Activated CD8-positive, alpha-beta memory T cell treated with anti-CD3 and anti-CD28 coated beads, Interleukin-2, amount 50 U/mL, for 48 hours (primary cell): ENCODE measurements around the gene POLR2L.
A peak's percentile ranks its signal among the peaks of the same experiment; 100 is the strongest.

Source experiments
- DNase-seq: peaks from one replicate; pipeline ENCODE4 v3.0.0-alpha.2; 2020

Gene POLR2L

GRCh38 chr11:837189-837989 is 4.9 kb downstream of the POLR2L start:
- no peak for DNase-seq

GRCh38 chr11:836700-837099 is 5.6 kb downstream of the POLR2L start:
- DNase-seq = no peak

- DNase-seq = no peak
Measured at GRCh38 chr11:836274-836673, 6.1 kb downstream of the POLR2L start.

DNA sequence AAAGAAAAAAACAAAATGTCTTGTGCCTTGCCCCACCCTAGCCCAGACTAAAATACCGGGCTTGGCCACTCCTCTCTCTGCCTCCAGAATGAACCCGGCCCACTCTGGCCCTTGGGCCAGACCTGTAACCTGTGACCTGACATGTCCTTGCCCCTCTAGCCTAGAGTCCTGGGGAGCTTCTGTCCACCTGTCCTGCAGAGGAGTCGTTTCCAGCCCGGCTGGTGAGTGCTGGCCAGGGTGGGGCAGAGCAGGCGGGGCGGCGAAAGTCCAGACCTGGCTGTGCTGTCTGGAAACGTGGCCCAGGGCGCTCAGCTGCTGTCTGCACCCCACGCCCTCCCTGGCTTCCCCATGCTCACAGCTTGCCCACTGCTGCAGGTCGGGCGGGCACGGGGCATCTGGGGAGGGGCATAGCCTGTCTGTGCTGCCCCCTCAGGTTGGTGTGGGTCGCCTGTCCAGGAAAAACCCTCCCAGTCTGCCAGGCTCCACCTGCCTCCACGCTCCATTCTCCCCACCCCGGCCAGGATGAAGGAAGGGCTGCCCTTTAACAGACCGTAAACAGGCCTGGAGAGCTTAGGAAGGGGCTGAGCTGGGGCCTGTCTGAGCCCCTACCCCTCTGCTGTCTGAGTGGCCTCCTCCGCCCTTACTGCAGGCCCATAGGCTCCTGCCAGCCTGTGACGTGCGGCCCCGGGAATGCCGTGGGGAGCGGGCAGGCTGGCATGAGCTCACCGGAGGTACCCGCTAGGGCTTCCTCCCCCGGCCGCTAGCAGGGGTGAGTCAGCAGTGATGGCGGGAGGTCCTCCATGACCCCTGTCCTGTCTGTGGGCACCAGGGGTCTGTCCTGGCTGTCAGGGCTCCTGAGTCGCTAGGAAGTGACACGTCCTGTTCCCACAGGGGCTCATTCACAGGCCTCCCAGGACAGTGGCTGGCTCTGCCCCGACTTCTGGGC is 7.7 kb downstream of the POLR2L start:
- peak; percentile 64 for DNase-seq

DNA sequence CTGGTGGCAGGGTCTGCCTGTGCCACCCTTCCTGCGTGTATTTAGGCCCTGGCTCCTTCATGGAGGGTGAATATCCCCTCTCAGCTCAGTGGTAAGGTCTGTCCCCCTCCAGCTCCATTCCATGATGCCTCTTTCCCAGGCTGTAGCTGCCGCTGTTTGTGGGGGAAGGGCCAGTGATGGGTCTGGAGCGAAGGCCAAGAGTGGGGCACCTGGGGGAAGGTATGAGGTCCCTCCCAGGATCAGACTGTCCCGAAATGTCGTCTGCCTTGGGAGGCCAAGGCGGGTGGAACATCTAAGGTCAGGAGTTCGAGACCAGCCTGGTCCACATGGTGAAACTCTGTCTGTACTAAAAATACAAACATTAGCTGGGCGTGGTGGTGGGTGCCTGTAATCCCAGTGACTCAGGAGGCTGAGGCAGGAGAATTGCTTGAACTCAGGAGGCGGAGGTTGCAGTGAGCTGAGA is 8.4 kb downstream of the POLR2L start:
- DNase-seq = no peak

DNA sequence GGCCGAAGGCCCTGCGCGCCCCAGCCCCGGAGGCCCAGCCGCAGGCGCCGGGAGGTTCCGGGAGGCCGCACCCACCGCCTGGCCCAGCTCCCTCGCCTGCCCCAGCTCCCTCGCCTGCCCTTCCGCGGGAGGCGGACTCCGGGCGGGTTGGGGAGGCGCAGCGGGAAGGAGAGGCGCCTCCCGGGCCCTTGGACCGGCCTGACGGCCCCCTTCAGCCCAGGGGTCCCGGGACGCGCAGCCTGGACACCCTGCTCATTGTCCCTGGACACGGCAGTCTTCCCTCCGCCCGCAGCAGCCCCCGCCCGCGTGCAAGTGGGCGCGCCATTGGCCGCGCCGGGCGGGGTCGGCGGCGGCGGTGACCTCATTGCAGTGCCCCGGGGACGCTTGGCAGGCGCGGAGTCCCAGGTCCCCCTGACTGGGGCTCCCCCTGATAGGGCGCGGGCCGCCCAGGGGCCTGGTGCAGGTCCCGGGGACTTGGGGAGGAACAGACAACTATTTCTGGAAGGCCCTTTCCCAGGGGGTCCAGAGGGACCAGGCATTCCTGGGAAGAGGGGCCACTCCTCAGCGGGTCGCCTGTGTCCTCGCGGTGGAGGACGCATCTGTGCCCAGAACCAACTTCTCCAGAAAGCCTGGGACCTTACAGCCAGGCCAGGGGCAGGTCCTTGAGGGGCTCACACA is 9.1 kb downstream of the POLR2L start:
- DNase-seq = peak; percentile 79

- peak; percentile 79 for DNase-seq
Measured at GRCh38 chr11:832529-833113, 9.7 kb downstream of the POLR2L start, which contains the start of gene CD151. CD151 (plus strand) TSS chr11:832952; CDS start chr11:836070, 3,118 bp downstream.

DNA sequence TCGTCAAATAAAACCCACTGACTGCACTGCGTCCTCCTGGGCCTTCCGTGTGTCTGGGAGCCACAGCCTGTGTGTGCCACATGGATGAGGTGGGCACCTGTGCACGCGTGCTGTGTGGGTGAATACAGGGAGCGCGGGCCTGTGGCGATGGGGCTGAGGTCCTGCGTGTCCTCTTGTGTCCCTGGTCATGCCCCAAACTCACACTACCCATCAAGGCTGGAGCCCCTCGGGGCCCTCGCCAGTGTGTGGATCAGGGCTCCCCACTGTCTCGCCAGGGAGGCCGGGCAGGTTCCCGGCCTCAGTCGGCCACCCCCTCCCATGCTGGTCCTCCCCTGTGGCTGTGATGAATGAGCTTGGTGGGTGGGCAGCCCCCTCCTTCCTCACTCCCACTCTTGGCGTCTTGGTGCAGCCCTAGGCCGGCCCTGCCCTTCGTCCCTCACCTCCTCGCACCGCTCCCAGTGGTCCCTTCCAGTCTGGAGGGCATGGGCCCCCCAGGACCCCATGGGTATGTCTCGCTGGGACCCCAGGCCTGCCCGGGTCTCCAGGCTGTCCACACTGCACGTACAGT is 10.3 kb downstream of the POLR2L start:
- no peak for DNase-seq

- DNase-seq = no peak
Measured at GRCh38 chr11:831118-831864, 11.0 kb downstream of the POLR2L start.

GRCh38 chr11:830295-831117 is 11.8 kb downstream of the POLR2L start:
- DNase-seq = peak; percentile 85

GRCh38 chr11:829847-830294 is 12.5 kb downstream of the POLR2L start:
- no peak for DNase-seq

DNA sequence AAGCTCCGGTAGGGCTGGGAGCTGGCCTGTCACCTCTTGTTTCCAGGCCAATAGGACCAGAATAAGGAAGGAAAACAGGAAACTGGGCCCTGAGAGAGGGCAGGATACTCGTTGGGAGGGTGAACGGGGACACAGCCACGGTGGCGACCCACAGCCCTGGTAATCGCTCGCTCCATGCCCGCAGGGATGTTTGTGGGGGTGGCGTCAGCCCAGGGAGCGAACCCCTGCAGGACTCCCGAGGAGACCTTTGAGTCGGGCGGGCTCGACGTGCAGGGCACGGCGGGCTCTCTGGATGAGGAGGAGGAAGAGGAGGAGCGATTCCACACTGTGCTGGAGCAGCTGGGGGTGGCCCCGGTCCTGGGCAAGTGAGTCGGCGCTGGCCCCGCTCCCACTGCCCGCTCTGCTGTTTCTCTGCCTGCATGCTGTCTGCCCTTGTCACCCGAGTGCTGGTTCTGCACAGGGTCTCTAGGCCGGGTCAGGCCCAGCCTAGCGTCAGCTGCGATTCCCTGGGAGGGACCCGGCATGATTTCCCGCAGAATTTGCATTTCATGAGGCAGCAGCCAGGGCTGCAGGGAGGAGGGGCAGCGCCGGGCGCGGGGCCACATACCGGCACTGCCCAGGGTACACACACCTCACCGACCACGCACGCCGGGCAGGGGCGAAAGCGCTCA is 13.0 kb downstream of the POLR2L start:
- DNase-seq = no peak

GRCh38 chr11:828506-829175 is 13.7 kb downstream of the POLR2L start:
- DNase-seq = no peak

DNA sequence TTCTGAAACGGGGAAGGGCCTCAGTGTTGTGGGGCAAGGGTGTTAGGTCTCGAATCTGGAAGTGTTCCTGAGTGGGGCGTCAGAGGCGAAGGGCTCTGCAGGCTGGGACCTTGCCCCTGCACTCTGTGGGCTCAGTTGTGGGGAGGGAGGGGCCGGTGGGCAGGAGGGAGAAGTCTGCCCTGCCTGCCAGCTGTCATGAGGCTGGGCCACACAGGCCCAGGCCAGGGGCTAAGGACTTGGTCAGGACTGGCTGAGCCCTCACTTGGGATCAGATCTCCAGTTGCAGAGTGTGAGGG is 14.5 kb downstream of the POLR2L start, which contains the start of gene CRACR2B:
Gene CRACR2B (plus strand): TSS at position 23 of the 296 bp plus-strand sequence. CDS start 689 bp downstream, outside the sequence.
- DNase-seq = no peak

GRCh38 chr11:827146-827896 is 15.0 kb downstream of the POLR2L start:
- DNase-seq = peak; percentile 66

DNA sequence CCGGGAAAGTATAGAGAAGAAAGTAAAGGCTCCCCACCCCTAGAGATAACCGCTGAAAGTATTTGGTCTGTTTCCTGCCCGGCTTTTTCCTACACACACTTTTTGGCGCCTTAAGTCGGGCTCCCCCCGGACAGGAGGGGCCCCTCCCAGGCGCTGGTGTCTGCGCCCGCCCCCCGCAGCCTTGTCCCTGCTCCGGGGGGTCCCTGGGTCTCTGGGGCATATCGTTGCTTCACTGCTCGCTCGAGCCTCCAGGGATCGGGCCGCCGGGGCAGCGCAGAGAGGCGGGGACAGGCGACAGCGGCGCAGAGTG is 15.5 kb downstream of the POLR2L start:
- DNase-seq = no peak

DNA sequence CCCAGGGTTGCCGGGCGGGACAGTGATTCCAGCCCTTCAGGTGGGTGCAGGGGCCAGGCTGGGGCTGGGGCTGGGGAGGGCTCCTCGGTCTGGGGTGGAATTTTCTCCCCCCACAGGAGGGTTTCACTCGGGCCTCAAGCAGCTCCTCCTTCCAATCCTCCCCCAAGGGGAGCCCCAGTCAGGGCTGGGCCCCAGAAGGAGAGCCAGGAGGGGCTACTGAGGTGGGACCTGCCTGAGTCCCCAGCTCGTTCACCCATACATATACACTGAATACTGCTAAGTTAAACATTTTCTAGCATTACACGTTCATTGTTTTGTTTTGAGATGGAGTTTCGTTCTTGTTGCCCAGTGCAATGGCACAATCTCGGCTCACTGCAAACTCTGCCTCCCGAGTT is 16.1 kb downstream of the POLR2L start:
- DNase-seq = no peak

DNA sequence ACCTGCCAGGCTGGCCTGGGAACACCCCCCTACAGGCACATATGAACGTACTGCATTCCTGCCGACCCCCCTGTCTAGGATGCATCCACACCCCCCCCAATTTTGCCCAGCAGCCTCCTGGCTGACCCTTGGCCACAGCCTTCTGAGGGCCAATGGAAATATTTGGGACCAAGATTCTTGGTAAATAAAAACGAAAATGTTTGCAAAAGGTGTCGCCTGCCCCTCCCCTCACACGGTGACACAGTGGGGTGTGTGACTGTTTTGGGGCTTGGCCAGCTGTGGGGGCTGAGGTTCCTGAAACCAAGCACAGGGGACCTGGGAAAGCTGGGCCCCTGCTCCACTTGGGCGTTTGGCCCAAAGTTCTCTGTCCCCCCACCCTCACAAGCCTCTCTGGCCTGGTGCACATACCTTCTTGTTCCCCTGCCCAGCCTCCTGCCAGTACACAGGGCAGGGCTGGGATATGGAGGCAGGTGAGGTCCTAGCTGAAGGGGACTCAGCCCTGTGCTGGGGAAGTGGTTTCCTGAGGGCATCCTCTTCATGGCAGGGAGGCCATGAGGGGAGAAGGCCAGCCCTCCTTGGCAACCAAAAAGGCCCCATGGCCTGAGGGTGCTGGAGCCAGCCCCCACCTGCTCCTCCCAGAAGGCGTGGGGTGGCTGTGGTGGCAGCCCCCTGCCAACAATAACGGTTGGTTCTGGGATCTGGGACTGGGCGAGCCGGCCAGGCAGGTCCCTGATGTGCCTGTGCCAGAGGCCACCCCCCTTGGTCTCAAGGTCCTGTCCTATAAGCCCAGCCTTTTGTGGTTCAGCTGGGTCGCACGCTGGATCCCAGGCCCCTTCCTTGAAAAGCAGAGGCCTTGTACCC is 16.7 kb downstream of the POLR2L start:
- no peak for DNase-seq
